IMR-90 (cell line): Measurements from ENCODE around the gene NPIPB4.
"Not testable (repeated sequence)": the region's sequence is repeated elsewhere in the genome, so short reads cannot be mapped to it uniquely, and the experiment has no call there.

ENCODE experiments used
- RAD21 ChIP-seq: IDR thresholded peaks from 2 replicates; pipeline ENCODE4 v1.6.1; 2012; ENCODE audit warnings: low read length, improper control_type of control experiment
- TF ChIP-seq, protein P1 (sequence below): conservative IDR thresholded peaks from 2 replicates; pipeline ENCODE4 v1.5.1; 2012; ENCODE audit warnings: mild to moderate bottlenecking, low read depth, low read length, improper control_type of control experiment
- TF ChIP-seq, protein P2 (sequence below): fragments of 150-350 bp; IDR thresholded peaks from 2 replicates; pipeline ENCODE4 v1.6.1; 2017; ENCODE audit warnings: mild to moderate bottlenecking, antibody characterized with exemption, low read length, low read depth

DNA sequence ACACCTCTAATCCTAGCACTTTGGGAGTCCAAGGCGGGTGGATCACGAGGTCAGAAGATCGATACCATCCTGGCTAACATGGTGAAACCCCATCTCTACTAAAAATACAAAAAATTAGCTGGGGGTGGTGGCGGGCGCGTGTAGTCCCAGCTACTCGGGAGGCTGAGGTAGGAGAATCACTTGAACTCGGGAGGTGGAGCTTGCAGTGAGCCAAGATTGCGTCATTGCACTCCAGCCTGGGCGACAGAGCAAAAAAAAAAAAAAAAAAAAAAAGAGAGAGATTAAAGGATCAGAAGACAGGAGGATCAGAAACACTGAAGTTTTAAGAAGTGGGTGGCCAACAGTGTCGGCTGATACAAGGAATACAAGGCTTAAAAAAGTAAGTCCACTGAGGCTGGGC is 41.9 kb downstream of the NPIPB4 start:
- TF ChIP-seq, protein P1, sequence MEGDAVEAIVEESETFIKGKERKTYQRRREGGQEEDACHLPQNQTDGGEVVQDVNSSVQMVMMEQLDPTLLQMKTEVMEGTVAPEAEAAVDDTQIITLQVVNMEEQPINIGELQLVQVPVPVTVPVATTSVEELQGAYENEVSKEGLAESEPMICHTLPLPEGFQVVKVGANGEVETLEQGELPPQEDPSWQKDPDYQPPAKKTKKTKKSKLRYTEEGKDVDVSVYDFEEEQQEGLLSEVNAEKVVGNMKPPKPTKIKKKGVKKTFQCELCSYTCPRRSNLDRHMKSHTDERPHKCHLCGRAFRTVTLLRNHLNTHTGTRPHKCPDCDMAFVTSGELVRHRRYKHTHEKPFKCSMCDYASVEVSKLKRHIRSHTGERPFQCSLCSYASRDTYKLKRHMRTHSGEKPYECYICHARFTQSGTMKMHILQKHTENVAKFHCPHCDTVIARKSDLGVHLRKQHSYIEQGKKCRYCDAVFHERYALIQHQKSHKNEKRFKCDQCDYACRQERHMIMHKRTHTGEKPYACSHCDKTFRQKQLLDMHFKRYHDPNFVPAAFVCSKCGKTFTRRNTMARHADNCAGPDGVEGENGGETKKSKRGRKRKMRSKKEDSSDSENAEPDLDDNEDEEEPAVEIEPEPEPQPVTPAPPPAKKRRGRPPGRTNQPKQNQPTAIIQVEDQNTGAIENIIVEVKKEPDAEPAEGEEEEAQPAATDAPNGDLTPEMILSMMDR: not testable (repeated sequence)
- not testable (repeated sequence) for TF ChIP-seq RAD21
- TF ChIP-seq, protein P2, sequence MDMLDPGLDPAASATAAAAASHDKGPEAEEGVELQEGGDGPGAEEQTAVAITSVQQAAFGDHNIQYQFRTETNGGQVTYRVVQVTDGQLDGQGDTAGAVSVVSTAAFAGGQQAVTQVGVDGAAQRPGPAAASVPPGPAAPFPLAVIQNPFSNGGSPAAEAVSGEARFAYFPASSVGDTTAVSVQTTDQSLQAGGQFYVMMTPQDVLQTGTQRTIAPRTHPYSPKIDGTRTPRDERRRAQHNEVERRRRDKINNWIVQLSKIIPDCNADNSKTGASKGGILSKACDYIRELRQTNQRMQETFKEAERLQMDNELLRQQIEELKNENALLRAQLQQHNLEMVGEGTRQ: not testable (repeated sequence)
